ENCODE measurements around the gene VAV1.
A peak's percentile ranks its signal among the peaks of the same experiment; 100 is the strongest.

- TF ChIP-seq CTCF (IDR thresholded peaks at IDR 0.05; ENCODE audit: insufficient read depth, low read length) (peak; percentile 84), GABPA (IDR thresholded peaks at IDR 0.05; ENCODE audit: low read depth) (no peak), POLR2AphosphoS5 (IDR thresholded peaks at IDR 0.05; ENCODE audit: low read depth) (no peak), REST (IDR thresholded peaks at IDR 0.05; ENCODE audit: insufficient replicate concordance, low read depth) (no peak)
Observed at GRCh38 chr19:6862673-6863078, 90.2 kb downstream of the VAV1 start.

Measured in HL-60 (cell line).